IMR-90 (cell line): Measurements from ENCODE around the gene EEF1AKMT2. TPM values are rescaled to one million over a fixed set of nuclear protein-coding genes. Genes with fewer than 3 reads are reported as not detected.
"Not testable (repeated sequence)": the region's sequence is repeated elsewhere in the genome, so short reads cannot be mapped to it uniquely, and the experiment has no call there.

Source experiments
- ATAC-seq: fragments of 200-7000 bp; cut with Tn5 transposase; 2 replicates; pipeline ENCODE4 v1.9.1; 2020; ENCODE audit warnings: low read depth, mild to moderate bottlenecking, moderate library complexity
- BruUV-seq: library from RNA; stranded (reverse); fragments of 400-500 nt; replicated peaks from 2 replicates; lab custom pipeline; 2021; lab: Mats Ljungman, UMichigan
- CTCF ChIA-PET: fragments of 300-600 bp; formaldehyde crosslinking; extraction: SDS; loops from one replicate; lab custom pipeline; 2021; ENCODE audit warnings: antibody characterized with exemption; lab: Yijun Ruan, JAX
- POLR2A ChIA-PET: fragments of 300-600 bp; sonication (Branson Sonifier 250); formaldehyde crosslinking; loops from one replicate; lab custom pipeline; 2022; ENCODE audit warnings: antibody characterized with exemption; ENCODE audit not compliant: unreplicated experiment; lab: Charles Lee
- DNase-seq: peaks from one replicate; pipeline ENCODE4 v3.0.0; 2013
- H2AFZ ChIP-seq: replicated peaks from 2 replicates; pipeline ENCODE3; 2013; ENCODE audit warnings: low read length, mild to moderate bottlenecking; ENCODE audit not compliant: poor library complexity
- H2AK5ac ChIP-seq: 2 replicates; pipeline ENCODE4 v1.6.1; 2013; ENCODE audit warnings: low read depth, low read length, inconsistent platforms
- H2AK9ac ChIP-seq: replicated peaks from 2 replicates; pipeline ENCODE3; 2013; ENCODE audit warnings: mild to moderate bottlenecking, low read depth, low read length, moderate library complexity; ENCODE audit not compliant: poor library complexity
- H2BK120ac ChIP-seq: 2 replicates; pipeline ENCODE4 v1.6.1; 2013; ENCODE audit warnings: low read depth, low read length, inconsistent platforms
- H2BK15ac ChIP-seq: 3 replicates; pipeline ENCODE4 v1.6.1; 2013; ENCODE audit warnings: low read depth, low read length, inconsistent platforms
- H2BK20ac ChIP-seq: 2 replicates; pipeline ENCODE4 v1.6.1; 2013; ENCODE audit warnings: low read depth, mild to moderate bottlenecking, inconsistent platforms, low read length, moderate library complexity
- H2BK5ac ChIP-seq: 2 replicates; pipeline ENCODE4 v1.6.1; 2013; ENCODE audit warnings: mild to moderate bottlenecking, low read depth, low read length, inconsistent platforms; ENCODE audit not compliant: poor library complexity, severe bottlenecking
- H3K14ac ChIP-seq: replicated peaks from 2 replicates; pipeline ENCODE4 v1.6.1; 2013; ENCODE audit warnings: low read depth, low read length, inconsistent platforms
- H3K18ac ChIP-seq: 2 replicates; pipeline ENCODE4 v1.6.1; 2013; ENCODE audit warnings: low read depth, low read length, control low read depth
- H3K23ac ChIP-seq: 2 replicates; pipeline ENCODE4 v1.6.1; 2013; ENCODE audit warnings: low read depth, low read length, inconsistent platforms
- H3K27ac ChIP-seq: 2 replicates; pipeline ENCODE4 v1.5.1; 2013; ENCODE audit warnings: mild to moderate bottlenecking, control low read depth, low read length; ENCODE audit not compliant: insufficient read depth
- H3K27me3 ChIP-seq: 2 replicates; pipeline ENCODE4 v1.6.1; 2013; ENCODE audit warnings: low read length; ENCODE audit not compliant: control insufficient read depth, insufficient read depth
- H3K36me3 ChIP-seq: 2 replicates; pipeline ENCODE4 v1.6.1; 2013; ENCODE audit warnings: low read length, mixed read lengths; ENCODE audit not compliant: control insufficient read depth, insufficient read depth
- H3K4ac ChIP-seq: 2 replicates; pipeline ENCODE4 v1.6.1; 2013; ENCODE audit warnings: low read depth, low read length, inconsistent platforms
- H3K4me1 ChIP-seq: 2 replicates; pipeline ENCODE4 v1.6.1; 2013; ENCODE audit warnings: low read length, mixed read lengths; ENCODE audit not compliant: control insufficient read depth, insufficient read depth
- H3K4me2 ChIP-seq: 2 replicates; pipeline ENCODE4 v1.6.1; 2013; ENCODE audit warnings: low read depth, mild to moderate bottlenecking, control low read depth, low read length, moderate library complexity
- H3K4me3 ChIP-seq: 2 replicates; pipeline ENCODE4 v1.5.1; 2013; ENCODE audit warnings: low read depth, mild to moderate bottlenecking, control low read depth, low read length, moderate library complexity; ENCODE audit not compliant: insufficient read depth
- H3K56ac ChIP-seq: 2 replicates; pipeline ENCODE4 v1.6.1; 2013; ENCODE audit warnings: low read length, inconsistent platforms; ENCODE audit not compliant: insufficient read depth; ENCODE audit errors: extremely low read depth
- H3K79me1 ChIP-seq, 2 experiments: 2 replicates each; pipeline ENCODE4 v1.6.1; 2013; ENCODE audit warnings: low read length in 2 of 2, inconsistent platforms in 1 of 2, low read depth in 1 of 2
- H3K9ac ChIP-seq: 2 replicates; pipeline ENCODE4 v1.6.1; 2013; ENCODE audit warnings: low read depth, low read length, control low read depth
- H3K9me1 ChIP-seq: 2 replicates; pipeline ENCODE4 v1.6.1; 2013; ENCODE audit warnings: low read length, inconsistent platforms; ENCODE audit not compliant: insufficient read depth
- H3K9me3 ChIP-seq: 2 replicates; pipeline ENCODE4 v1.6.1; 2013; ENCODE audit warnings: low read length; ENCODE audit not compliant: control insufficient read depth, insufficient read depth
- H4K20me1 ChIP-seq: 2 replicates; pipeline ENCODE4 v1.6.1; 2013; ENCODE audit warnings: low read length, inconsistent platforms; ENCODE audit not compliant: insufficient read depth
- H4K5ac ChIP-seq: 2 replicates; pipeline ENCODE4 v1.6.1; 2013; ENCODE audit warnings: mild to moderate bottlenecking, low read depth, low read length, control low read depth
- H4K8ac ChIP-seq, 2 experiments: 2 replicates each; pipeline ENCODE4 v1.6.1; 2013; ENCODE audit warnings: low read depth in 2 of 2, low read length in 2 of 2, control low read depth in 1 of 2, inconsistent platforms in 1 of 2
- H4K91ac ChIP-seq: 2 replicates; pipeline ENCODE4 v1.6.1; 2013; ENCODE audit warnings: low read depth, low read length, inconsistent platforms; ENCODE audit not compliant: insufficient read depth
- BHLHE40 ChIP-seq: fragments of 150-350 bp; IDR thresholded peaks from 2 replicates; pipeline ENCODE4 v1.6.1; 2016; ENCODE audit warnings: mild to moderate bottlenecking, low read depth, low read length
- CEBPB ChIP-seq: IDR thresholded peaks from 2 replicates; pipeline ENCODE4 v1.6.1; 2012; ENCODE audit warnings: low read depth, low read length, improper control_type of control experiment
- CHD1 ChIP-seq: IDR thresholded peaks from 2 replicates; pipeline ENCODE4 v1.6.1; 2012; ENCODE audit warnings: low read depth, low read length, improper control_type of control experiment
- MAFK ChIP-seq: IDR thresholded peaks from 2 replicates; pipeline ENCODE4 v1.6.1; 2012; ENCODE audit warnings: low read depth, low read length, improper control_type of control experiment
- NFE2L2 ChIP-seq: fragments of 150-350 bp; IDR thresholded peaks from 2 replicates; pipeline ENCODE4 v1.6.1; 2016; ENCODE audit warnings: low read depth, mild to moderate bottlenecking, low read length
- RAD21 ChIP-seq: IDR thresholded peaks from 2 replicates; pipeline ENCODE4 v1.6.1; 2012; ENCODE audit warnings: low read length, improper control_type of control experiment
- RCOR1 ChIP-seq: IDR thresholded peaks from 2 replicates; pipeline ENCODE4 v1.6.1; 2012; ENCODE audit warnings: mild to moderate bottlenecking, low read length, improper control_type of control experiment; ENCODE audit not compliant: insufficient replicate concordance
- RFX5 ChIP-seq: IDR thresholded peaks from 2 replicates; pipeline ENCODE4 v1.8.0; 2012; ENCODE audit warnings: low read depth, mild to moderate bottlenecking, low read length, moderate library complexity
- USF2 ChIP-seq: fragments of 150-350 bp; IDR thresholded peaks from 2 replicates; pipeline ENCODE4 v1.6.1; 2017; ENCODE audit warnings: mild to moderate bottlenecking, antibody characterized with exemption, low read length, low read depth
- WGBS, 2 experiments: methylation state at CpG; one replicate each; pipeline versions ENCODE4 v1.1.5 to v1.1.7; 2013; ENCODE audit warnings: missing lambda C conversion rate in 2 of 2; ENCODE audit not compliant: insufficient read length in 1 of 2; ENCODE audit errors: extremely low coverage in 2 of 2; 5-methylcytosine and 5-hydroxymethylcytosine counted together
- dilution Hi-C: fragments of 300-500 bp; cut with HindIII; formaldehyde crosslinking; loops from one replicate; pipeline ENCODE4 v1.14.3; 2018; ENCODE audit warnings: low sequenced_read_pairs; ENCODE audit not compliant: unreplicated experiment
- in situ Hi-C: fragments of 300-500 bp; cut with MboI; formaldehyde crosslinking; loops from 3 replicates; pipeline ENCODE4 v1.14.3; 2019; ENCODE audit warnings: low sequenced_read_pairs, inconsistent platforms, mixed read lengths
- intact Hi-C: fragments of 100-400 bp; cut with micrococcal nuclease; formaldehyde crosslinking; loops from 2 replicates; pipeline ENCODE4 v1.10.0; 2022
- polyA plus RNA-seq, 3 experiments: library from polyadenylated mRNA; depleted of rRNA; stranded (reverse); fragments of >200 nt; gene quantifications; 2 replicates each; pipeline ENCODE4 v1.2.3, GENCODE V29; 2012; ENCODE audit warnings: low replicate concordance in 1 of 3
- total RNA-seq: library from RNA; depleted of rRNA; stranded (reverse); fragments of >200 nt; gene quantifications from 2 replicates; pipeline ENCODE4 v1.2.3, GENCODE V29; 2012

The EEF1AKMT2 gene
- total and polyA plus RNA-seq, 2 of the 4 experiments (the other 2 are of a cell fraction): 9.7 to 12.7 TPM

DNA sequence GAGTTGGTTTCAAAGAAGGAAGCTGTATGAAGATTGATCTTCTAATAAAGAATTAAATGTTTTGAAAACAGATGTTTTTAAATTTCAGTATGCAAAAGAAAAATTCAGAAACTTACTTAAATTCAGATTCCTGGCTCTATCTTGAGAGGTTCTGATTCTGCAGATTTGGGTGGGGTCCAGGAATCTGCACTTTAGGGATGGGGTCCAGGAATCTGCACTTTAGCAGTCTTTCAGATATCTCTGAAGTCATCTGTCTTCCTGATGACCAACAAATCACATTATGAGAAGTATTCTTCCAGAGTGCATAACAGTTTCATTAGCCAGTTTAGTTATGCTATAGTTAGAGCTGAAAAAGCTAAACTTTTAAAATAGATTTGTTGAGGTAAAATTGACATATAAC is 34.0 kb upstream of the EEF1AKMT2 start:
- H3K23ac ChIP-seq: no peak overlapping the region
- H2AK9ac ChIP-seq: no peak overlapping the region
- H4K91ac ChIP-seq: no peak overlapping the region
- no peak overlapping the region for H3K27ac ChIP-seq
- H4K8ac ChIP-seq: no peak overlapping the region
- no peak overlapping the region for H3K4me2 ChIP-seq
- DNase-seq (no peak), ATAC-seq (no peak)
- peaks cover 30% of the 10 kb centered on the region for H3K36me3 ChIP-seq
- no peak overlapping the region for H2BK20ac ChIP-seq
- ChIA-PET CTCF (interaction anchor here (1.3 kb wide), 1 partner anchor 295 kb away, joined by 4 read pairs; no protein-coding TSS in a partner anchor), POLR2A (no interaction called here)
- H4K20me1 ChIP-seq: no peaks in the 10 kb centered on the region
- dilution Hi-C loops (no loop called here), intact Hi-C loops (loop anchor here (2.0 kb wide), 1 partner anchor 295 kb away; no protein-coding TSS in a partner anchor), in situ Hi-C loops (no loop called here)
- no peak overlapping the region for H3K4ac ChIP-seq
- 0 out of 2 replicates have a peak, but pooled peaks cover 3% of the 10 kb centered on the region for H3K9me1 ChIP-seq
- H3K27me3 ChIP-seq: no peaks in the 10 kb centered on the region
- no peak for TF ChIP-seq RCOR1
- no peak for TF ChIP-seq USF2
- no peak for TF ChIP-seq CEBPB
- TF ChIP-seq BHLHE40: no peak
- no peak for TF ChIP-seq MAFK
- TF ChIP-seq CHD1: no peak
- no peak for TF ChIP-seq RFX5
- no peak for TF ChIP-seq RAD21
- TF ChIP-seq NFE2L2: no peak
- H4K5ac ChIP-seq: no peak overlapping the region
- no peak overlapping the region for H2BK5ac ChIP-seq
- H3K79me1 ChIP-seq: peaks cover 0 to 6% of the 10 kb centered on the region in 2 experiments; a peak in 2 of 4 replicates
- H2BK15ac ChIP-seq: no peak overlapping the region
- H3K9ac ChIP-seq: no peak overlapping the region
- no peak overlapping the region for H3K18ac ChIP-seq
- no TSS peak for BruUV-seq
- no peaks in the 10 kb centered on the region for H3K9me3 ChIP-seq
- H3K4me1 ChIP-seq: no peaks in the 10 kb centered on the region
- no peak overlapping the region for H3K14ac ChIP-seq
- no peak overlapping the region for H2BK120ac ChIP-seq
- no peak overlapping the region for H3K4me3 ChIP-seq
- H3K56ac ChIP-seq: no peak overlapping the region
- no peak overlapping the region for H2AK5ac ChIP-seq
- H2AFZ ChIP-seq: no peak overlapping the region

DNA sequence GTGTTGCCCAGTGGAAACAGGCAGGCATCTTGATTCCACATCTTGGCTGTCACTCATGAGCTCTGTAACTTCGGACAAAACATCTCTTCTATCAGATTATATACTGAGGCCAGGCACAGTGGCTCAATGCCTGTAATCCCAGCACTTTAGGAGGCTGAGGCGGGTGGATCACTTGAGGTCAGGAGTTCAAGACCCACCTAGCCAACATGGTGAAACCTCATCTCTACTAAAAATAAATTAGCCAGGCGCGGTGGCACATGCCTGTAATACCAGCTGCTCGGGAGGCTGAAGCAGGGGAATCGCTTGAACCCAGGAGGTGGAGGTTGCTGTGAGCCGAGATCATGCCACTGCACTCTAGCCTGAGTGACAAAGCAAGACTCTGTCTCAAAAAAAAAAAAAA is 33.2 kb upstream of the EEF1AKMT2 start:
- H3K4me3 ChIP-seq, H4K20me1 ChIP-seq, intact Hi-C loops, H2BK120ac ChIP-seq, H3K4me1 ChIP-seq, H3K18ac ChIP-seq, H4K91ac ChIP-seq, H2AFZ ChIP-seq, H4K8ac ChIP-seq, H3K9me1 ChIP-seq, H4K5ac ChIP-seq, POLR2A ChIA-PET, H3K27me3 ChIP-seq, BruUV-seq, H2BK15ac ChIP-seq, H2BK5ac ChIP-seq, dilution Hi-C loops, H3K9me3 ChIP-seq, H3K23ac ChIP-seq, H3K4me2 ChIP-seq, H3K9ac ChIP-seq, H3K79me1 ChIP-seq, H2AK9ac ChIP-seq, ATAC-seq, CTCF ChIA-PET, H3K56ac ChIP-seq, H2AK5ac ChIP-seq, H3K4ac ChIP-seq, H2BK20ac ChIP-seq, DNase-seq, H3K27ac ChIP-seq, H3K14ac ChIP-seq: not testable (repeated sequence)
- in situ Hi-C loops: loop anchor here (25.0 kb wide), 1 partner anchor 912 kb away; no protein-coding TSS in a partner anchor
- WGBS, 2 experiments: no CpG with 5 or more reads among the region's 7 CpGs
- peaks cover 28% of the 10 kb centered on the region for H3K36me3 ChIP-seq
